ENCODE data around the gene TBC1D8.

TBC1D8 gene

DNA sequence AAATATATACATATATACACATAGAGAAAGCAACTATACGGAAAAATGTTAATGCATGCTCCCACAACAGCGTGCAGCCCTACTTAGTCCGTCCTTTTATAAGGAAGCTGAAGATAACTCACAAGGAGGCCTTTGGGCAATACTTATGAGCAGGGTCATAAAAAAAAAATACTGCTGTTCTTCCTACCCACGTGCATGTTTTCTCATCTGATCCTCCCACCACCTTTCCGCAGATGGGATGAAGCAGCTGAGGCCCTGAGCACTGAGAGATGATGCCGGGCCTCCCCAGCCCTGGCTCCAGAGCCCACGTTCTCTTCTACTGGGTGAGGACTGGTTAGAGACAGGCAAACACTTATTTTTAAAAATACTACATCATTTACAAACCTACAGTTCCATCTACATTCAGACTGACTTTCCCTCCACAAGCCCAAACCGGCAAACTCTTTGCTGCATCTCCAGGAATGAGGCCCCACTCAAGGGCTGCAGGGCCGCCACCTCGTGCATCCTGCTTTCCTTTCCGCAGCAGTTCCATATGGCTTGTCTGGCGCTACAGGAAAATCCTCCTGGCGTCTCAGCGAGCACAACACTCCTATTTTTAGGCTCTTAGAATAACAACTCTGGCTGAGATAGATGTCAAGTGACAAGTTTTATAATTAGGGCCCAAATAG lies 41.6 kb downstream of the TBC1D8 start:
- DNase-seq = no peak

- no peak for DNase-seq
Measured at GRCh38 chr2:101108357-101108756, 42.8 kb downstream of the TBC1D8 start.

GRCh38 chr2:101107241-101107640 lies 43.9 kb downstream of the TBC1D8 start:
- DNase-seq = no peak

GRCh38 chr2:101106453-101107181 lies 44.6 kb downstream of the TBC1D8 start:
- no peak for DNase-seq

- no peak for DNase-seq
Measured at GRCh38 chr2:101105654-101106053, 45.5 kb downstream of the TBC1D8 start.

DNA sequence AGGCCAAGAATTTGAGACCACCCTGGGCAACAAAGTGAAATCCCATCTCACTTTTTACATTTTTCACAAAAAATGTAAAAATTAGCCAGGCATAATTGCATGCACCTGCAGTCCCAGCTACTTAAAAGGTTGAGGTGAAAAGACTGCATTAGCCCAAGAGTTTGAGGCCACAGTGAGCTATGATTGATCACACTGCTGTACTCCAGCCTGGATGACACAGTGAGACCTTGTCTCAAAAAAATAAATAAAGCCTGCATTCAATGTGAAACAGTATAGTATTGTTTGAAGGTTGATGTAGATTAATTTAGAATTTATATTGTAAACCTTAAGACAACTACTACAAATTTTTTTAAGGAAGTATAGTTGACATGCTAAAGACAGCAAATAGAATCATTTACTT lies 53.5 kb downstream of the TBC1D8 start:
- no peak for DNase-seq

- DNase-seq = no peak
Measured at GRCh38 chr2:101096619-101097142, 54.5 kb downstream of the TBC1D8 start.

DNA sequence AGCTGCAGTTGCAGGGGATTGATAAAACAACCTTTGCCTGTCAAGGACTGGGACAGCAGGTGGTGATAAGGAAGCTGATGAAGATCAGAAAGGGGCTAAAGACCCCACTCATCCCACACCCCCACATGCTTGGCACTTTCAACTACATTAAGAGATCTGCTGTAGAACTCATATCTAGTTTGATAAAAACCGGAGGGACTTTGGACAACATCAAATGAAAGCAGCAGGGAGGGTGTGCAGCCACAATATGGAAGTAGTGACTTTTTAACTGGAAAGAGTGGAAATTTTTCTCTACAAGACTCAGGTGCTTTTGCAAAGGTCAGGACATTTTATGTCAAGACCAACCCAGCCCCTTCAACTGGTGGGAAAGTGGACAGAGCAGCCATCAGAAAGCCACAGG lies 56.8 kb downstream of the TBC1D8 start:
- no peak for DNase-seq

DNA sequence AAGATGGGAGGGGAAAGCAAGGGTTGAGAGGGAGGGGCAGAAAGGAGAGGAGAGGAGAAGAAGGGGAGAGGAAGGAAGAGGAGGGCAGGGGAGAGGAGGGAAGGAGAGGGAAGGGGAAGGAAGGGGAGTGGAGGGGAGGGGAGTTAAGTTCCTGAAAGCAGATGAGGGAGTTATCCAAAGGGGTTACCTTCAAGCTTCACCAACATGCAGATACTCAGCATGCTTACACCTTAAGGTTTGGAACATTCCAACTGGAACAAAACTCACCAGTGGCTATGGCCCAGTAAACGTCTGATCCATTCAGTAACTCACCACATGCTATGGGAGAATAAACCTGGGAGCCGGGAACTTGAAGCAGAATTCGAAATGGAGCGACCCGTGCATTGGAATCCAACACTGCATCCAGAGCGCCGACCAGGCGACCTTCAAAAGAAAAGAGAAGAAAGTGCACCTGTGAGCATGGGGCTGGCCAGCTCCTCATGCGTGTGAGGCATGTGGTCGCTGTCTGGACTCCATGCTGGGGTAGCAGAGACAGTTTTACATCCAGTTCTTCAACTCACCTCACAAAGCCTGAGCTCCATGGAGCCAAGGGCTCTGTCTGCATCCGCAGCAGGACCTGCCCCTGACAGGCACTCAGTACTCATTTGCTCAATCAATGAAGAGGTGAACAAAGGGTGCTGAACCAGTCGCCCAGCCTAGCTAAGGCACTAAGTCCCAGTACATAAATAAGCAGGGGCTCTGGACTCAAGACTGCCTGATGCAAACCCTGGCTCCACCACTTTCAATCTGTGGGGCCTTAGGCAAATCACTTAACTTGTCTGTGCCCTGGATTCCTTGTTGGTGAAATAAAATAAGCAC lies 61.0 kb downstream of the TBC1D8 start:
- DNase-seq = no peak

GRCh38 chr2:101089419-101089818 lies 61.8 kb downstream of the TBC1D8 start:
- no peak for DNase-seq

- no peak for DNase-seq
Measured at GRCh38 chr2:101087638-101088037, 63.5 kb downstream of the TBC1D8 start.

- no peak for DNase-seq
Measured at GRCh38 chr2:101083613-101084012, 67.6 kb downstream of the TBC1D8 start.

DNA sequence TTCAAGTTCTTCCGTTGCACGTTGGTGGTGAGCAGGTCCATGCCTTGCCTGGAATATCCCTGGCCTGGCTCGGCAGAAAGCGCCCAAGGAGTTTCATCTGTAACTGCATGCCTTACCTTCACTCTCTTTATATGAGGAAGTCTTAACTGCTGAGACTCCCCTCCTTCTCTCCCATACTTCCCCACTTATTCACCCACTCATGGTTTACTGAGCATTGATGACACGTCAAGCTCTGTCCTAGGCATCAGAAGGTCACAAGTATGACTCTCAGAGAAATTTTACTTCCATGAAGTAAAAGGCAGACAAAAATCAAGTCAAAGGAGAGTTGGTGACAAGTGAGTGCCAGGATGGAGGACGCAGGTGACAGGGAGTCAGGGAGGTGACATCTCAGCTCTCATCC lies 68.2 kb downstream of the TBC1D8 start:
- no peak for DNase-seq

GRCh38 chr2:101081375-101081907 lies 69.7 kb downstream of the TBC1D8 start:
- DNase-seq = no peak

- DNase-seq = no peak
Measured at GRCh38 chr2:101080211-101081068, 70.7 kb downstream of the TBC1D8 start.

- no peak for DNase-seq
Measured at GRCh38 chr2:101076581-101076980, 74.6 kb downstream of the TBC1D8 start.

- no peak for DNase-seq
Measured at GRCh38 chr2:101064868-101065549, 86.2 kb downstream of the TBC1D8 start.

DNA sequence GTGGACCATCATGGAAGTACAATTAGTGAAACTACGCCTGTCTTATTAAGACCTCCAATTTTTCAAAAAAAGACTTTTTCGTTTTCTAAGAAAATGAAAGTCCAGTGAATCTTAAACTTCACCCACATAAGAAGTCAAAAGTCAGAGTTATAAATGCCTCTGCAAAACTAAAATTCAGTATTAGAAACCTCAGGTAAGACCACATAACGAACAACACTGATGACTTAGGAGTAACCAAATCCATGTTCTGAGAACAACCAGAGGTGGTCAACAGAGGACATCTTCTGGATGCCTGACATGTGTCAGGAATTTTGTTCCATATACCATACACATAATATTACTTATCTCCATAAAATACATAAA lies 86.7 kb downstream of the TBC1D8 start:
- DNase-seq = no peak

- DNase-seq = no peak
Measured at GRCh38 chr2:101064125-101064502, 87.1 kb downstream of the TBC1D8 start.

GRCh38 chr2:101063352-101064124 lies 87.6 kb downstream of the TBC1D8 start:
- no peak for DNase-seq

DNA sequence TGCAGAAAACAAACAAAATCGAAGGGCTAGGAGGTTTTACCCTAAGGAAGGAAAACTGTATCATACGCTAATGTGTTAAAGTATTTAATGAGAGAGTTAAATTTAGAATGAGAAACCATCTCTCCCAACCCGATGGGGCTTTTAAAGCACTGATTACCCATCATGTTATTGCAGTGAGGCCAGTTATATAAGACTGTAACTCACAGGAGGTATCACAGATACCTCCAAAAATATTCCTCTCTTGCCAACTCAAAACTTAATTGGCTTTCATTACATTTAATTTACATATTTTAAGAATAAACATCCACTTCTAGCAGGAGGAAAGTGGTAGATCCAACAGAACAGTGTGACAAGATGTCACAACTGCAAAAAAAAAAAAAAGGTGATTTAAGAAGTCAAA lies 92.8 kb downstream of the TBC1D8 start:
- no peak for DNase-seq
